GM21576 (cell line): ENCODE measurements around the gene GDF9.
A peak's percentile ranks its signal among the peaks of the same experiment; 100 is the strongest.

Experiments used
- ATAC-seq: cut with Tn5 transposase; IDR thresholded peaks from one replicate; pipeline ENCODE4 v1.9.1; 2021; ENCODE audit warnings: mild to moderate bottlenecking, moderate library complexity; ENCODE audit not compliant: unreplicated experiment

The GDF9 gene

GRCh38 chr5:132866342-132867045 is at the start of gene GDF9, which contains the start of gene UQCRQ:
TSS of gene GDF9 (minus strand) at chr5:132866469. CDS start at chr5:132864533, 1,936 bp downstream.
TSS of gene UQCRQ (plus strand) at chr5:132866642. CDS start at chr5:132866882, 240 bp downstream.
- ATAC-seq = peak; percentile 99

GRCh38 chr5:132915681-132916080 is 49.4 kb upstream of the GDF9 start:
- no peak for ATAC-seq

- no peak for ATAC-seq
These were observed 43.4 kb upstream of the GDF9 start for GRCh38 chr5:132909702-132910101.

GRCh38 chr5:132907161-132907560 is 40.9 kb upstream of the GDF9 start:
- ATAC-seq = no peak

DNA sequence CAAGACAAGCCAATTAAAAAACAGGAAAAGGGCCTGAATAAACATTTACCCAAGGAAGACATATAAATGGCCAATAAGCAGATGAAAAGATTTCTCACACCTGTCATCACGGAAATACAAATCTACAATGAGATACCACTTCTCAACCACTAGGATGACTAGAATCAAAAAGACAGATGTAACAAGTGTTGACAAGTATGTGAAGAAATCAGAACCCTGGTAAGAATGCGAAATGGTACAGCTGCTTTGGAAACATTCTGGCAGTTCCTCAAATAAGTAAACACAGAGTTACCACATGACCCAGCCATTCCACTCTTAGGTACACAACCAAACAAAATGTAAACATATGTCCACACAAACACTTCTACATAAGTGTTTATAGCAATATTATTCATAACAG is 39.7 kb upstream of the GDF9 start:
- no peak for ATAC-seq

DNA sequence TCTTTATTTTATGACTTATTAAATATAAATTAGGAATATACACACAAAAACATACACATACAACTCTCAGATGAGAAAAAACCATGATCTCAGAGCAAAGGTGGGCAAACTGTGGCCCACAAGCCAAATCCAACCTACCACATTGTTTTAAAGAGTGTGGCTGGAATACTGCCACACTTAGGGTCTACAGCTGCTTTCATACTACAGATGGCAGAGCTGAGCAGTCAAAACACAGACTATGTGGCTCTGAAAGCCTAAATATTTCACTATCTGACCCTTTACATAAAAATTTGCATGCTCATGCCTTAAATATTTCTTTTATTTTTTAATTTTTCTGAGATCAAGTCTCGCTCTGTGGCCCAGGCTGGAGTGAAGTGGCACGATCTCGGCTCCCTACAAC is 35.5 kb upstream of the GDF9 start:
- no peak for ATAC-seq

DNA sequence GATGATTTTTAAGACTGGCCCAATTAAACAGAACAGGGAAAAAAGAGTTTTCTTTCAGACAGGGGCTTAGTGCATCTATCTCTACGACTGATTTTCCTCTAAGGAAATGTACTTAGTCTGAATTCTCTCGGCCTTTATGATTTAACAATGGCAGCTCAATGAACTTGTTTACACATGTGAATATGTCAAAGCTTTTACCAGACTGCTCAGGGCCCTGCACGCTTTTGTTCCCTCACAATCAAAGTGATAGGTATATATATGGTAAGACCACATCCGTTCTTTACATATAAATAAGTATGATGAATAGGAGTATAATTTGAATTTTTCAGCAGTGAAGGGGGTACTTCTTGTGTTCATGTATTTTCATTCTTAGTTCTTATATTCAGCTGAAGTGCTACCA is 34.8 kb upstream of the GDF9 start:
- no peak for ATAC-seq

GRCh38 chr5:132898094-132898493 is 31.8 kb upstream of the GDF9 start:
- no peak for ATAC-seq

DNA sequence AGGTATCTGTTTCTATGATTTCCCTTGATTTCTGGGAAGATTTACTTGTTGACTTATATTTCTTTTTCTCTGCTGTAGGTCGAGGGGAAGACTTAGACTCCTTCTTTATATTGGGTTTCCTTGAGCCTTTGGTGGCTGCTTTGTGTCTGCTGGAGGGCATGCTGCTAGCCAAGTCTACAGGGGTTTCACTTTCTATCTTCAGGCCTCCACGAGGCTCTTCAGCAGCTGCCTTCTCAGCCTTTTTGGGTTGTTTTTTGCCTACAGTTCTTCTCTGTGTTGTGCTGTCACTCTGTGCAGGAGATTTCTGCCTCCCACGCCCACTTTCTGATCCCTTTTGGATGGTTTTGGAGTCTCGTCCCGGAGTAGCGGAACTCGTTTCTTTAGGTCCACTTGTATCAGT is 30.4 kb upstream of the GDF9 start:
- ATAC-seq = no peak

DNA sequence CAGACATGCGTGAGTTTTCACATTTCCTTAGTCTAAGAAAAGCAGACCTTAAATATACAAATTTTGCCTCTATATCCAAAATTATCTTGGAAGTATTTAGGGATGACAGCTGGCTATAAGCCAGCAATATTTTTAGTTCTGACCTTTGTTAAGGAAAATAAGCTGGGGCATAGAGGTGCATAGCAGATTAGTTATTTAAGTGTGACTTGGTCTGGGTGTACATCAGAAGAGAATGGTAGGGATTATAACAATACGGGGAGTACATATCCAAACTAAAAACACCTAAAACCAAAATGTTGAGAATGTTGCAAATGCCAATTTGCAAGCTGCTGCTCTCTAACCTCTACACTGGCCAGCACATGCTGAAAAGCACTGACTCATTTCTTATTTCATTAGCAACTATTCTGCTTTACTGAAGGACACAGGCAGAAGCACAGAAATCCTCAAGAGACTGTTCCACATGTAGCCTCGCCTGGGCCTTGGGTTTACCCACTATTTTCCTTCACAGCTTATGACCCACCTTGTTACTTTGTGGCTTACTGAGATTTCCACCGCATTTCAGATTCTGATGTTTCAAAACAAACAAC is 29.5 kb upstream of the GDF9 start:
- ATAC-seq = no peak

DNA sequence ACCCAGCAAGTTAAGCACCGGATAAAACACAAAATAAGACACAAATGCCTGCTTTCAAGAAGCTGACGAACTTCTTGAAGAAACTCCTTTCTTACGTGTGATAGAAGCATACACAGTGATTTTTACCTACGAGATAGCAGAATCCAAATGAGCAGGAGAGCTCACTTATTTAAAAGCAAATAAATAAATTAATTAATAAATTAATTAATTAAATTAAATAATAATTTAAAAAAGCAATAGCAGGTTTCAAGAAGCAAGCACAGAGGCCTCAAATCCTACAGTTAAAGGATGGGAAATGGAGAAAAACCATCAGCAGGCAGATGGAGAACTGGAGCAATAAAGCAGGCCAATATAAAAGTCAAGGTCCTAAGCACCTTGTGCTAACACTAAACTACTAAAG is 24.5 kb upstream of the GDF9 start:
- no peak for ATAC-seq

DNA sequence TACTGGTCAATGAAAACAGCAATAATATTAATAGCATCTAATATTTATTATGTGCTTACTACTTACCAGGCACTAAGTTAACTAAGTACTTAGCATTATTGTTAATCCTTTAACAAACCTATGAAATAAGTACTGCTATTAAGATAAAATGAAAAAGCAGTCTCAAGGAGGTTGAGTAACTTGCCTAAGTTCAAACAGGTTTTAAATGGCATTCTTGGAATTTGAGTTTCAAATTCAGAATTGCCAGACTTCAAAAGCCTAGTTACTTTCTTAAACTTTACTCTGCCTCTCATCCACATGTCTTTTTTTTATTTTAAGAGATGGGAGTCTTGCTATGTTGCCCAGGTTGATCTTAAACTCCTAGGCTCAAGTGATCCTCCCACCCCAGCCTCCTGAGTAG is 23.2 kb upstream of the GDF9 start:
- no peak for ATAC-seq

GRCh38 chr5:132887283-132887682 is 21.0 kb upstream of the GDF9 start:
- ATAC-seq = no peak

DNA sequence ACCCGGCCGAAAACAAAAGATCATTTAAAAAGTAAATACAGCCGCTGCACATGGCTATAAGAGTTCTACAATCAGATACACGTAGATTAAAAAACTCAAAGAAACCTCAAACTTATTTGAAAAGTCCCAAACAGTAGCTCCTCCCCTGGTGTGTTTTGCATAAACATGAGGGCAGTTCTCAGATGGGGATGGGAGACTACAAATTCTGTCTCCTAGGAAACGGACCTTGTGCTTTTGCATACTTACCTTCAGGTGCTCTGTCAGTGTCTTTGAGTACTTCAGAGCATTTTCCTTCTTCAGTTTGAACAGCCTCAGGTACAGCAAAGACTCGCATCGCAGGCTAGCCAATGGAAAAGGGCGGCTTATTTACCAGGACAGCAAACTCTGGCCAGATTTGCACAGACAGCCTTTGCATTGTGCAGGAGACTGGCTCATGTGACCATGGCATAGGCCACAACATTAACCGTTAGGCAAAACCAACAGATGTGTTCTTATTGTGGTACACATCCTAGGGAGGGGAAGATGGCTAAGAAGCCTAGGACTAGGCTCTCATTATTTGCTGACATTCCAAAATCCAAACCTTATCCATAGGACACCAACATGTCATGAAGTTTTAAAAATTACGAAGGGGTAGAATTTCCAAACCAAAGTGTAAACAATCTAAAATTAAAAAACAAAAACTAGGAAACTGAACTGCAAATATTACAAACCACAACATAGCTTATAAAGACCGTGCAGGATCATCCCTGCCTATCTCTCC is 20.0 kb upstream of the GDF9 start:
- no peak for ATAC-seq

DNA sequence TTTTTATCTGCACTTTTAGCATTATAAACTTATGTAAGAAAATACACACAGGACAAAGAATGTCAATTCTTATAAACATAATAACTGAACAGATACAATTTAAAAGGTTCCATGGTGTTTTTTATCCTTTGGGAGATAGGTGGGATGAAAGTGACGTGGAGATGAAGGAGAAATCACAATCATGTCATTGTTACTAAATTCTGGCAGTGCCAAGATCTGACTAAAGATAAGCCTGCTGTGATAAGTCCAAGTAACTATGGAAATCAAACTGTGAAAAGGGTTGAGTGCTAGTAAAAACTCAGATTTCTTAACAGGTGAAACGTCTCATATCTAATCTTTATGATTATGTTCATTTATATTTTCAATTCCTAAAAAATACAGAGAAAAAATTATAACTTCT is 18.3 kb upstream of the GDF9 start:
- ATAC-seq = no peak

DNA sequence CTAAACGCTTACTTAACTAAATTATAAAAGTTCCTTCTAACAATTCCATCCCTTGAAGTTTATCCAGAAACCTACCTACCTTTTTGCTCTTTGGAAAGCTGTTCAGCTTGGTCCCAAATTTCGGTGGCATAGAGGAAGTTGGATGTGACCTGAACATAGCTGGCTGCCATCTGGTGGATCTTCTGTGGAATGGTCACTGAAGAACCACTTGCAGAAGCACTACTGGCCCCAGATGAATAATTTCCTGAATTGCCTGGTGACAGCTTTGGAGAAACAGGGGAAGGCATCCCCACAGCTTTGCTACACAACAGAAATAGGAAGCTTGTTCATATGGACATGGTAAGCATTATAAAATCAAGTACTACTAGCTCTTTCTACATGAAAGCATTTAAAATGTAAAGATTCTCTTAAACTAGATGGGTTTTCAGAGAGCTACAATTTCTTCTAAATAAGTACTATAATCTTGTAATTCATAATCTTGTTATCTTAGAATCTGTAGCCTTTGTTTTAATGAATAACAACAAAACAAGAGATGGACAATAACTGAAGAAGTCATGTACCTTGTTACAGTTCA is 17.1 kb upstream of the GDF9 start:
- no peak for ATAC-seq

- ATAC-seq = no peak
These were observed 11.7 kb upstream of the GDF9 start for GRCh38 chr5:132877938-132878337.

- ATAC-seq = no peak
These were observed 11.2 kb upstream of the GDF9 start for GRCh38 chr5:132877466-132877865.

GRCh38 chr5:132876020-132876759 is 9.9 kb upstream of the GDF9 start:
- ATAC-seq = no peak

DNA sequence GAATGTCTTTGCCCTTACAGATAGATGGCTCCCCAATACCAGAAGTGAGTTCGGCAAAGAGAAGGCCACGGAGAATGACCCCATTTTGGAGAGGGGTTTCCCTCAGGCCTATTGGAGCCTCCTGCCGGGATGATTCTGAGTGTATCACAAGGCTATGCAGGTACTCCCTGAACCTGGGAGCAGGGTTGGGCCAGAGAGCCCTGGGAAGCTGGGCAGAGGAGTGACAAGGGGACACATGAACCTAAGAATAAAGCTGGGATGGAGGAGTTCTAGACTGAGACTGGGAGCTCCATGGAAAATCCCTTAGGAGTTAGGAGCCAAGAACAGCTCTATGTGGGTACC is 7.6 kb upstream of the GDF9 start:
- ATAC-seq = no peak
